Naive thymus-derived CD4-positive, alpha-beta T cell (primary cell): ENCODE results near the gene NOS2. TPM values are rescaled to one million over a fixed set of nuclear protein-coding genes. Genes with fewer than 3 reads are reported as not detected.

ENCODE experiments used
- ATAC-seq: fragments of 150-1000 bp; cut with Tn5 transposase; 2 replicates; pipeline ENCODE4 v1.10.0; 2021; ENCODE audit warnings: mild to moderate bottlenecking, moderate library complexity
- CTCF ChIA-PET: fragments of 350-600 bp; sonication (Branson Sonifier 250); formaldehyde crosslinking; loops from one replicate; lab custom pipeline; 2021; ENCODE audit warnings: antibody characterized with exemption; lab: Charles Lee
- POLR2A ChIA-PET: fragments of 350-600 bp; sonication (Branson Sonifier 250); formaldehyde crosslinking; loops from one replicate; lab custom pipeline; 2021; ENCODE audit warnings: antibody characterized with exemption, inconsistent platforms; lab: Charles Lee
- DNase-seq, 9 donors: peaks; one replicate each; pipeline versions ENCODE4 v3.0.0 to v3.0.0-alpha.2; 2020 to 2022; ENCODE audit warnings: mixed read lengths in 1 of 9
- H3K27ac ChIP-seq: one replicate; pipeline ENCODE4 v1.7.0; 2013; ENCODE audit warnings: mild to moderate bottlenecking, low read depth, low read length, moderate library complexity
- H3K27me3 ChIP-seq, 2 donors: one replicate each; pipeline ENCODE4 v1.7.0; 2013; ENCODE audit warnings: low read length in 2 of 2, mild to moderate bottlenecking in 2 of 2, moderate library complexity in 2 of 2; ENCODE audit not compliant: control insufficient read depth in 2 of 2, insufficient read depth in 2 of 2
- H3K36me3 ChIP-seq, 3 experiments: 1 replicate in 2 of 3; 2 replicates in 1 of 3; pipeline ENCODE4 v1.7.0; 2013; ENCODE audit warnings: low read length in 3 of 3, mild to moderate bottlenecking in 3 of 3, moderate library complexity in 1 of 3; ENCODE audit not compliant: insufficient read depth in 3 of 3, control insufficient read depth in 2 of 3
- H3K4me1 ChIP-seq, 2 donors: one replicate each; pipeline ENCODE4 v1.7.0; 2013; ENCODE audit warnings: low read length in 2 of 2, mild to moderate bottlenecking in 2 of 2, moderate library complexity in 1 of 2; ENCODE audit not compliant: control insufficient read depth in 2 of 2, insufficient read depth in 2 of 2
- H3K4me3 ChIP-seq: 2 replicates; pipeline ENCODE4 v1.7.0; 2013; ENCODE audit warnings: mild to moderate bottlenecking, low read length
- H3K9me3 ChIP-seq, 3 experiments: 1 replicate in 2 of 3; 2 replicates in 1 of 3; pipeline ENCODE4 v1.7.0; 2013; ENCODE audit warnings: low read length in 3 of 3; ENCODE audit not compliant: control insufficient read depth in 2 of 3
- H3K27ac Mint-ChIP-seq, 9 donors: one replicate each; pipeline ENCODE4 v1.8.0; 2020 to 2022; ENCODE audit warnings: mixed read lengths in 9 of 9, mild to moderate bottlenecking in 8 of 9, moderate library complexity in 5 of 9, inconsistent platforms in 2 of 9
- H3K27me3 Mint-ChIP-seq, 5 donors: one replicate each; pipeline ENCODE4 v1.8.0; 2021 to 2022; ENCODE audit warnings: mixed read lengths in 5 of 5, mild to moderate bottlenecking in 1 of 5
- H3K36me3 Mint-ChIP-seq, 5 donors: one replicate each; pipeline ENCODE4 v1.8.0; 2020 to 2022; ENCODE audit warnings: mixed read lengths in 5 of 5, mild to moderate bottlenecking in 3 of 5, inconsistent platforms in 1 of 5
- H3K4me1 Mint-ChIP-seq, 7 donors: one replicate each; pipeline ENCODE4 v1.8.0; 2020 to 2022; ENCODE audit warnings: mixed read lengths in 7 of 7, mild to moderate bottlenecking in 3 of 7, inconsistent platforms in 1 of 7
- H3K4me3 Mint-ChIP-seq, 10 donors: one replicate each; pipeline ENCODE4 v1.8.0; 2020 to 2022; ENCODE audit warnings: mild to moderate bottlenecking in 10 of 10, mixed read lengths in 10 of 10, moderate library complexity in 6 of 10, inconsistent platforms in 2 of 10
- H3K9me3 Mint-ChIP-seq, 11 donors: one replicate each; pipeline ENCODE4 v1.8.0; 2020 to 2022; ENCODE audit warnings: mixed read lengths in 11 of 11, mild to moderate bottlenecking in 4 of 11, inconsistent platforms in 1 of 11, moderate library complexity in 1 of 11
- intact Hi-C, 2 donors: fragments of 100-400 bp; cut with micrococcal nuclease; formaldehyde crosslinking; loops; one replicate each; pipeline ENCODE4 v1.15.1; 2023
- polyA plus RNA-seq, 2 donors: library from polyadenylated mRNA; unstranded; fragments of 300-500 nt; fragmentation: Illumina TruSeq; gene quantifications; one replicate each; pipeline ENCODE4 v1.2.3, GENCODE V29; 2021
- total RNA-seq, 6 experiments: library from RNA in 5 of 6; stranded (reverse) in 5 of 6; gene quantifications; 1 replicate in 5 of 6; 2 replicates in 1 of 6; pipeline ENCODE4 v1.2.3 and lab custom pipeline; 2021 to 2026

The NOS2 gene
- total and polyA plus RNA-seq, 7 experiments from 2014 or later, result 0.11 to 0.30 (median 0.16) TPM; not detected in 4

DNA sequence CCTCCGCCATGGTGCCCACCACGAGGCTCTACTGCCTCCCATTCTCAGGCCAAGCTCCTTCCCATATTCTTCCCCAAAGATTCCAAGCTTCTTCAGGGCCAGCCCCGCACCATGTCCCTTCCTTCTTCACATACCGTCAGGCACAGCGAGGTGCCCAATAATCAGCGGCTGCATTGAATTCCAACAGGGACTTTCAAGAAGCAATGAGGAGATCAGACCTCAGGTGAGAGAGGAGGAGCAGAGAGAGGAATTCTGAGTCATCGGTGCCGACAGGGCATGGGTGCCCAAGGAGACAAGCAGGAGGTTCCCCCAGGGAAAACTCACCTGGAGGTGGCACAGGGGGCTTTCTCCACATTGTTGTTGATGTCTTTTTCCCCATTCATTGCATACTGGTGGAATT, 2.0 kb downstream of the NOS2 start:
- no peak overlapping the region for H3K4me3 ChIP-seq
- Mint-ChIP-seq H3K27me3 (peaks cover 30 to 48% (median 37%) of the 10 kb centered on the region in 5 donors), H3K9me3 (peaks cover 0 to 3% (median 0%) of the 10 kb centered on the region in 11 donors), H3K36me3 (peaks cover 0 to 10% (median 0%) of the 10 kb centered on the region in 5 donors), H3K4me1 (peaks cover 3 to 14% (median 6%) of the 10 kb centered on the region in 7 donors), H3K27ac (no peak overlapping the region), H3K4me3 (no peak overlapping the region)
- H3K27ac ChIP-seq, result no peak overlapping the region
- DNase-seq, result no peak
- H3K36me3 ChIP-seq, result no peaks in the 10 kb centered on the region
- ATAC-seq, result no peak
- H3K27me3 ChIP-seq, result no peaks in the 10 kb centered on the region
- no peaks in the 10 kb centered on the region for H3K9me3 ChIP-seq
- intact Hi-C loops, result no loop called here
- H3K4me1 ChIP-seq, result no peaks in the 10 kb centered on the region
- CTCF ChIA-PET, result no interaction called here
- POLR2A ChIA-PET, result no interaction called here

DNA sequence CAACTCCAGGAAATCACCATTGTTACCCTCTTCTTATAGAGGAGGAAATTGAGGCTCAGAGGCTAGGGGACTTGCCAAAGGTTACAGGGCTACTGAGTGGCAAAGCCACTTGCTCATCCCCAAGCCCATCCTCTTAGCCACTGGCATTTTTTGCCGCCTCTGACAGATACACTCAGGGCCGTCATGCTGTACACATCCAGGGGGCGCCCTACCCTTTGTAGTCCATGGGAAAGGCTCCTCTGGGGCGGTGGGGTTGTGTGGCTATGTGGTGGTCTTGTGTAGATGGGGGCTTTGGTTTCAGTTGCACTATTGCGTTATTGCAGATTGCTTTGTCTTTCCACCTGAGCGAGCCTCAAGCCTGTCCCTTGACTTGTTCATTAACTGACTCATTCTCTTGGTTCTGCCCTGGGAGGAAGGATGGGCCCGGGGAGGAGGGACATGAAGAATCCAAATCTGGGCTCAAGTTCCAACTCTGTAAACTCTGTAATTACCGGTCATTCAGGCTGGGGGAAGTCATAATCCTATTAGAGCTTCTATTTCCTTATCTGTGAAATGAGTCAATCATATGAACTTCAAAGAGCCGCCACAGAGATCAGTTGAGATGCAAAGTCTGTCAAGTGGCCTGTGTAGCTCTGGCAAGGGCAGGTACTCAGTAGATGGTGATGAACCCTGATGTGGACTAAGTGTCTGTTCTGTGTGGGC, 2.8 kb downstream of the NOS2 start:
- H3K27me3 ChIP-seq, result no peaks in the 10 kb centered on the region
- Mint-ChIP-seq H3K9me3 (peaks cover 0 to 2% (median 0%) of the 10 kb centered on the region in 11 donors), H3K4me3 (no peak overlapping the region), H3K36me3 (peaks cover 0 to 10% (median 0%) of the 10 kb centered on the region in 5 donors), H3K27me3 (peaks cover 30 to 49% (median 37%) of the 10 kb centered on the region in 5 donors), H3K27ac (no peak overlapping the region), H3K4me1 (peaks cover 3 to 14% (median 6%) of the 10 kb centered on the region in 7 donors)
- no peak for ATAC-seq
- no peaks in the 10 kb centered on the region for H3K9me3 ChIP-seq
- H3K4me1 ChIP-seq, result no peaks in the 10 kb centered on the region
- no peak for DNase-seq
- POLR2A ChIA-PET, result no interaction called here
- intact Hi-C loops, result no loop called here
- no peak overlapping the region for H3K27ac ChIP-seq
- no peaks in the 10 kb centered on the region for H3K36me3 ChIP-seq
- no peak overlapping the region for H3K4me3 ChIP-seq
- CTCF ChIA-PET, result no interaction called here

DNA sequence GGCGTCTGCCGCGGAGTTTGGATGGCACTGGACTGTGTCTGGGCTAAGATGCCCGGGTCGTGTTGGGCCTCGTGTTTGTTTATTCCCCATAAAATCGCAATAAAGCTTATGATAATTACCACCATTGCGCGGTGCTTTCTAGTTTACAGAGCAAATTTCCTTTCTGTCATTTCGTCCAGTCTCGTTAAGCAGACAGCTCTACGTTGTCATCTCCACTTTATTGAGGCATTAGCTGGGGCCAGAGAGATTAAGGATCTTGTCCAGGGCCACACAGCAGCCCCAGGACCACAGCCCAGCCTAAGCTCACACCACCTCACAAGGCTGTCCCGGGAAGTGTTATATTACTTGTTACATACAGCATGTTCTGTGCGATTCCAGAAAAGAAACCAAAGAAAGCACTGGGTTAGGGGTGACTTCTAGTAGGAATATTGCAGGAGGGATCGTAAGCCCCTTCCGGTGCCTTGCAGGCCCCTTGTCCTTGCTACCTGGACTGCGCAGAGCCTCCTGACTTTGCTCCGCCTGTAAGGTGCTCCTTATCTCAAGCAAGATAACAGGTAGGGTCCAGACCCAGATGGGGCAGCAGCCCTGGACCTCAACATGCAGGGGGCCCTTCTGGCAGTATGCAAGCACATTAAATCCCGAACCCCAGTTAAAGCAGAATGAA, 6.3 kb downstream of the NOS2 start:
- no peak overlapping the region for H3K27ac ChIP-seq
- POLR2A ChIA-PET, result no interaction called here
- peak overlapping the region; percentile 20 for H3K4me3 ChIP-seq
- H3K4me1 Mint-ChIP-seq, result peaks cover 3 to 14% (median 6%) of the 10 kb centered on the region in 7 donors
- intact Hi-C loops, result no loop called here
- H3K4me1 ChIP-seq, result no peaks in the 10 kb centered on the region
- ATAC-seq (no peak), DNase-seq (no peak)
- H3K9me3 Mint-ChIP-seq, result peaks cover 0 to 4% (median 0%) of the 10 kb centered on the region in 11 donors
- H3K27me3 ChIP-seq, result no peaks in the 10 kb centered on the region
- no peaks in the 10 kb centered on the region for H3K36me3 ChIP-seq
- H3K27me3 Mint-ChIP-seq, result peaks cover 52 to 62% (median 56%) of the 10 kb centered on the region in 5 donors
- CTCF ChIA-PET, result interaction anchor here (1.3 kb wide), 1 partner anchor 11 kb away, joined by 4 read pairs; no protein-coding TSS in a partner anchor
- no peaks in the 10 kb centered on the region for H3K9me3 ChIP-seq
- peaks cover 0 to 10% (median 0%) of the 10 kb centered on the region in 5 donors for H3K36me3 Mint-ChIP-seq
- no peak overlapping the region for H3K27ac Mint-ChIP-seq
- H3K4me3 Mint-ChIP-seq, result peak overlapping the region in 9 of 10 donors; percentile 23 to 79 (median 58)

DNA sequence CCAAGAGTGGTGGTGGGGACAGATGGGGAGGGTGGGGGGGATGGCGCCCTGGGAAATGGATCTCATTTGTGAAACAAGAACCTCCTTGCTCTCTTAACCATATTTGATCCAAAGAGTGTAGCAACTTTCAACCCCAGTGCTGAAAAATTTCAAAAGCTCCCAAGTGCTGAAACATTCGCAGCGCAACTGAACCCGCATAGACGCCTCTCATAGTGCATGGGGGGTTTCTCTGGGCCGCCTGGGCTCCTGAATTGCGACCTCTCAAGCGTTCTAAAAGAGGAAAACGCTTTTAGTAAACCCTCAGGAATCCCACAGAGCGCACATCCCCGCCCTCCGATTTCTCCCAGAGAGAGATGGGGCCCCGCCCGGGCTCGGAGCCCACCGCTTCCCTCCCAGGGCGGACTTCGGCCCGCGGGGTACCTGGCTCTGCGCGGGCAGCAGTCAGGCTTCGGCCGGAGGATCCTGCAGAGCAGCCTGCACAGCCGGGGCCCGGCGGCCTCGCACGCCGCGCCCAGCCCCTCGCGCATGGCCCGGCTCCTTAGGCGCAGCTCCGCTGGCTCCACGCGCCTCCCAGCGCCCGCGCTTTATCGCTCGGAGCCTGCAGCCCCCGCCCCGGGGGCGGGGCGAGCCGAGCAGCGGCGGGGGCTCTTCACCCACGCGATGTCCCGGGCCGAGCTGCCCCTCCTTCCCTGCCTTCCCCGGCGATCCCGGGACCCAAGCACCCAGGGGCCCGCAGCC, 7.0 kb downstream of the NOS2 start:
- H3K9me3 Mint-ChIP-seq, result peaks cover 0 to 4% (median 0%) of the 10 kb centered on the region in 11 donors
- Histone ChIP-seq H3K27ac (no peak overlapping the region), H3K9me3 (no peaks in the 10 kb centered on the region), H3K27me3 (no peaks in the 10 kb centered on the region), H3K4me1 (no peaks in the 10 kb centered on the region), H3K4me3 (peak overlapping the region; percentile 20), H3K36me3 (no peaks in the 10 kb centered on the region)
- ChIA-PET POLR2A (no interaction called here), CTCF (interaction anchor here (1.3 kb wide), 1 partner anchor 12 kb away, joined by 4 read pairs; no protein-coding TSS in a partner anchor)
- peaks cover 0 to 10% (median 0%) of the 10 kb centered on the region in 5 donors for H3K36me3 Mint-ChIP-seq
- peaks cover 3 to 14% (median 6%) of the 10 kb centered on the region in 7 donors for H3K4me1 Mint-ChIP-seq
- H3K4me3 Mint-ChIP-seq, result peak overlapping the region in 9 of 10 donors; percentile 23 to 79 (median 58)
- no peak overlapping the region for H3K27ac Mint-ChIP-seq
- no peak for ATAC-seq
- peak in 2 of 9 donors; percentile 6 to 7 for DNase-seq
- intact Hi-C loops, result no loop called here
- peaks cover 52 to 65% (median 56%) of the 10 kb centered on the region in 5 donors for H3K27me3 Mint-ChIP-seq

DNA sequence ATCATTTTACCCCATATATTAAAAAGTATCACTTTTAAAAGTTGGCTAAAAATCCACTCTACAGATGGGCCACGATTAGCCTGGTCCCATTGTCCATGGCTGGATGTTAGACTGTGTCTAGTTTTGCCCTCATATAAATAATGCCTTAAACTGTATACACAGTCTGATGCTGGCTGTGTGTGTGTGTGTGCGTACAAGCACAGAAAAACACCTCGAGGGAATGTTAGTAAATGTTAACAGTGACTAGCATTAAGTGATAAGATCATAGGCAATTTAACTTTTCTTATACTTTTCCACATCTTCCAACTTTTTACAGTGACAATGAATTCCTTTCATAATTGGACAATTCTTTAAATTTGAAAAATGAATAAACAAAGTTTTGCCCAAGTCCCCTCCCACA, 8.2 kb downstream of the NOS2 start:
- no peak for DNase-seq
- peaks cover 3 to 14% (median 6%) of the 10 kb centered on the region in 7 donors for H3K4me1 Mint-ChIP-seq
- no peak overlapping the region for H3K27ac Mint-ChIP-seq
- Histone ChIP-seq H3K27me3 (no peaks in the 10 kb centered on the region), H3K36me3 (no peaks in the 10 kb centered on the region), H3K9me3 (no peaks in the 10 kb centered on the region), H3K4me3 (no peak overlapping the region), H3K4me1 (no peaks in the 10 kb centered on the region), H3K27ac (no peak overlapping the region)
- intact Hi-C loops, result no loop called here
- peaks cover 0 to 4% (median 0%) of the 10 kb centered on the region in 11 donors for H3K9me3 Mint-ChIP-seq
- ChIA-PET POLR2A (no interaction called here), CTCF (no interaction called here)
- no peak for ATAC-seq
- peaks cover 51 to 69% (median 53%) of the 10 kb centered on the region in 5 donors for H3K27me3 Mint-ChIP-seq
- no peak overlapping the region for H3K4me3 Mint-ChIP-seq
- H3K36me3 Mint-ChIP-seq, result peaks cover 0 to 8% (median 0%) of the 10 kb centered on the region in 5 donors

DNA sequence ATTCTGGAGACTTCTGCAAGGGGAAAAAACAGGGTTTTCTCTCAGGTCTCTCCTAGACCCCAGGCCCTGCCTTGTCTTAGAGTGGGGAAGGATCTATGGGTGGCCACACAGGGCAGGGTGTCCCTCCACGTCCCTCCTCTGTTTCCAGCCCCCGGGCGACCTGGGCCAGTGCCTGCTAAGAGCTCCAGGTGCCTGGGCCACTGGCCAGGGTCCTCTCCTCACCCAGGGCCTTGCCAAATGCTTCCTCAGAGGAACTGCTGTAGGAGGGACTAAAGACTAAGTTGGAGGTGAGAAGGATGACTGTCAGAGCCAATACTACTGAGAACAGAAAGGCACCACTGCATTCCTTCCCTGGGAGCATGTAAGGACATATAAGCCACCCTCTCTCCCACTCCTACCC, 11.4 kb downstream of the NOS2 start:
- no peak overlapping the region for H3K27ac ChIP-seq
- peaks cover 0 to 3% (median 0%) of the 10 kb centered on the region in 11 donors for H3K9me3 Mint-ChIP-seq
- H3K36me3 ChIP-seq, result no peaks in the 10 kb centered on the region
- no peaks in the 10 kb centered on the region for H3K27me3 ChIP-seq
- peaks cover 2 to 4% (median 3%) of the 10 kb centered on the region in 7 donors for H3K4me1 Mint-ChIP-seq
- intact Hi-C loops, result no loop called here
- no peaks in the 10 kb centered on the region for H3K4me1 ChIP-seq
- H3K9me3 ChIP-seq, result no peaks in the 10 kb centered on the region
- ATAC-seq, result no peak
- peaks cover 0 to under 1% (median 0%) of the 10 kb centered on the region in 5 donors for H3K36me3 Mint-ChIP-seq
- H3K27ac Mint-ChIP-seq, result no peak overlapping the region
- POLR2A ChIA-PET, result no interaction called here
- H3K4me3 ChIP-seq, result no peak overlapping the region
- no peak overlapping the region for H3K4me3 Mint-ChIP-seq
- no peak for DNase-seq
- peaks cover 22 to 40% (median 30%) of the 10 kb centered on the region in 5 donors for H3K27me3 Mint-ChIP-seq
- CTCF ChIA-PET, result interaction anchor here (1.0 kb wide), 1 partner anchor 14 kb away, joined by 3 read pairs; no protein-coding TSS in a partner anchor
